GM12873 (cell line): Measurements from ENCODE around the gene TOP2B.

Experiments
- CTCF ChIP-seq: IDR thresholded peaks from 2 replicates; pipeline ENCODE4 v1.5.1; 2012; ENCODE audit warnings: low read depth, mild to moderate bottlenecking, moderate library complexity, low read length, control low read depth; ENCODE audit not compliant: insufficient read depth; ENCODE audit errors: missing control alignments

The TOP2B gene

DNA sequence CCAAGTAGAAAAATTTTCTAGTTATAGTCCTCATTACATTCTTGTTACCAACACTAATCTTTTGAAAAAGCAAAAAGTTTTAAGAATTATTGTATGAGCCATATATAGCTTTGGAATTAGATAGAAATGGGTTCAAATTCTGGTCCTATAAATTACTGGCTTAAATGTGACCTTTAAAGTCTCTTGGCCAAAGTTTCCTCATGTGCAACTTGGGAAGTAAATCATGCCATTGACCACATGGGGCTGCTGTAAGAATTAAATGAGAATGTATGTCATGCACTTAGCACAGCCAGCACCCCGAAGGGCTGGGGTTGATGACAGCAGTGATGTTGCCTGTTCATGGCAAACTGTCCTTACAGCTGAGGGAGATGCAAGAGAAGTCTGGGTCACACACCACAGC lies 108.3 kb downstream of the TOP2B start:
- TF ChIP-seq CTCF = no peak

- TF ChIP-seq CTCF = no peak
These were observed 108.8 kb downstream of the TOP2B start for GRCh38 chr3:25555695-25556437.

DNA sequence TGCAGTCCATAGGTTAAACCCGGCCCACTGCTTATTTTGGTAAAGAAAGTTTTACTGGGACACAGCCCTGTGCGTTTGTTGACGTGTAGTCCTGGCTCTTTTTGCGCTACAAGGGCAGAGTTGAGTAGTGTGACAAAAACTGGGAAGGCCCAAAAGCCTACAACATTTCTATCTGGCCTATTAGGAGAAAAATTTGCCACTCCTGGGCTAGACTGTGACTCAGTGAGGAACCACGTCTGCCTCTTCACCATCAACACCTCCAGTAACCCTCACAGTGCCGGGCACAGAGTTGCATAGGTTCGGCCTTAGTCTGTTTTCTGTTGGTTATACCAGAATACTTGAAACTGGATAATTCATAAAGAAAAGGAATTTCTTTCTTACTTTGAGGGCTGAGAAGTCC lies 110.3 kb downstream of the TOP2B start:
- TF ChIP-seq CTCF = no peak

DNA sequence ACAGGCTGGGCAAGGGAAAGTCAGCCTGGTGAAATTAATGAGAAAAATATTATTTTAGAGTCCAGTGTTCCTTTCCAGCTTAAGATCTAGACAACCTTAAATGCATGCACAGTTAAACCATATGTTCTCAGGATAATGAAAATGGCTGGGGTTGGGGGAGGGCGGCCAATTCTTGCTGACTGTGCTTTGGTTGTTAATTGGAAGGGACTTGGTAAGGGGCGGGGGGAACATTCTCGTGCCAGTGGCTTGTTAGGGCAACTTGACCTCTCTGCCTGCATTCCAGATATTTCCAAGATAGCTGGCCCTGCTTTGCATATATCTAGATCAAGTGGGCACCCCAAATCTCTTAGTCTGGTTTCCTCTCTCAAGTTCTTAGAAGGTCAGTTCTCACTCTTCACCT lies 112.5 kb downstream of the TOP2B start:
- no peak for TF ChIP-seq CTCF

DNA sequence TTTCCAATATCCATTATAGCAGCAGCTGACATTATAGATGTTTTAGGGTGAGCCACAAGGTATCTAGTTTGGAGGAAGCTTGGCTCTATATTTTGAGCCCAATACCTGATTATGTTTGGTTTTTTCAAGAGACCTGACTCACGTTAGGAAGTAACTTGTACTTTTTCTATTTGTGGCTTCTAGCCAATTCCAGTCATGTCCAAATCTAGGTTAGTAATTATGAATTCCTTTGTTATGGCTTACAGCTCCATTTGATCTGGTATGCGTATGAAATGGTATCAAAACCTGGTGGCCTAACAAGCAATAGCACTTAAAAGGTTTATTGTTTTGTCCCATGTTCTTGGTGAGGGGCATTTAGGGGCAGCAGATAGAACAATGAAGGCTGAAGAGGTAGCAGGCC lies 115.9 kb downstream of the TOP2B start:
- TF ChIP-seq CTCF = no peak

DNA sequence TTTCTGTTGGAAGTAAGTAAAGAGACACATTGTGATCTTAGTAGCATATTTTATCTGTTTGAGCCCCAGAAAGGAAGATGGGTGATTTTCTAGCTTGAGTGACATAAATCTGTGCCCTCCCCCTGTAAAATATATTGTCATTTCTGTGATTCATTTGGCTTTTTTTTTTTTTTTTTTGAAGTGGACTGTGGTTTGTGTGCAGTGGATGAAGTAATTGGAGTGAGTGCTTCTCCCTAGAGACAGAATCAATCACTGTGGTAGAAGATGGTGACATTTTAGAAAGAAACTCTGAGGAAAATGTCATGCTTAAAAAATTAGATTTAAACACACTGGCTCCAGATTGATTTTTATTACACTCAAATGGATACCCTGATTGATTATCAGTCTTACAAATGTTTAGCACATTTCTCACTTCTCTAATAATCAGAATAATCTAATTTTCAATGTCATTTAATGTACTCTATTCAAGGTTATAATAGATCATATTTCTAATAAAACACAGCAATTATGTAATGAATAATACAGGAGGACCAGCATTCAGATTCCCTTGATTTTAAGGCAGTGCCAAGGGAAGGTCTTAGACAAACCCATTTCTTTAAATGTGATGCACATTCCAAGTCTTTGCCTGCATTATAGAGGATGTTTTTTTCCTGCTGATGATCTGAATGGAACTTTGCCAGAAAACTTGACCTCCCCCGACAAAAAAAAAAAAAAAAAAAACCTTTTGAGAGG lies 116.6 kb downstream of the TOP2B start:
- no peak for TF ChIP-seq CTCF
